Activated T-cell treated with anti-CD3 and anti-CD28 coated beads for 48 hours (primary cell): ENCODE measurements around the gene CHD1L.
"Not testable (repeated sequence)": the region's sequence is repeated elsewhere in the genome, so short reads cannot be mapped to it uniquely, and the experiment has no call there.

Source experiments
- DNase-seq: peaks from one replicate; pipeline ENCODE4 v3.0.0-alpha.2; 2020; ENCODE audit warnings: low read depth

The CHD1L gene

GRCh38 chr1:147233903-147234302 lies 8.6 kb upstream of the CHD1L start:
- not testable (repeated sequence) for DNase-seq

- DNase-seq, result no peak
These were observed 6.7 kb upstream of the CHD1L start for GRCh38 chr1:147235822-147236221.

GRCh38 chr1:147236448-147236847 lies 6.0 kb upstream of the CHD1L start:
- no peak for DNase-seq

GRCh38 chr1:147236959-147237791 lies 5.3 kb upstream of the CHD1L start:
- DNase-seq, result no peak

- DNase-seq, result no peak
These were observed 4.2 kb upstream of the CHD1L start for GRCh38 chr1:147238053-147238902.

- no peak for DNase-seq
These were observed 3.3 kb upstream of the CHD1L start for GRCh38 chr1:147238925-147239820.

- DNase-seq, result not testable (repeated sequence)
These were observed 2.3 kb upstream of the CHD1L start for GRCh38 chr1:147240131-147240721.

- DNase-seq, result no peak
These were observed 493 bp upstream of the CHD1L start for GRCh38 chr1:147241934-147242448.

GRCh38 chr1:147243228-147243685 lies 773 bp downstream of the CHD1L start:
- DNase-seq, result no peak

GRCh38 chr1:147243841-147244240 lies 1.4 kb downstream of the CHD1L start:
- no peak for DNase-seq

- no peak for DNase-seq
These were observed 2.6 kb downstream of the CHD1L start for GRCh38 chr1:147245129-147245528.

- no peak for DNase-seq
These were observed 3.1 kb downstream of the CHD1L start for GRCh38 chr1:147245586-147246021.

GRCh38 chr1:147246044-147246690 lies 3.7 kb downstream of the CHD1L start:
- no peak for DNase-seq

GRCh38 chr1:147246910-147247655 lies 4.6 kb downstream of the CHD1L start:
- no peak for DNase-seq

GRCh38 chr1:147247656-147248238 lies 5.3 kb downstream of the CHD1L start:
- DNase-seq, result no peak

GRCh38 chr1:147252540-147252939 lies 10.1 kb downstream of the CHD1L start:
- DNase-seq, result no peak

GRCh38 chr1:147260956-147261355 lies 18.5 kb downstream of the CHD1L start:
- no peak for DNase-seq

GRCh38 chr1:147264158-147264768 lies 21.8 kb downstream of the CHD1L start:
- DNase-seq, result no peak

GRCh38 chr1:147266381-147266780 lies 23.9 kb downstream of the CHD1L start:
- DNase-seq, result no peak
